Subcutaneous preadipocyte (primary cell): ENCODE measurements around the gene C1orf159. TPM values are rescaled to one million over a fixed set of nuclear protein-coding genes. Genes with fewer than 3 reads are reported as not detected.

Source experiments
- total RNA-seq: library from RNA; depleted of rRNA; stranded (reverse); fragments of >200 nt; gene quantifications from 2 replicates; pipeline ENCODE4 v1.2.3, GENCODE V29; 2012

The C1orf159 gene
- total RNA-seq: 5.9 and 11.5 TPM in 2 replicates

DNA sequence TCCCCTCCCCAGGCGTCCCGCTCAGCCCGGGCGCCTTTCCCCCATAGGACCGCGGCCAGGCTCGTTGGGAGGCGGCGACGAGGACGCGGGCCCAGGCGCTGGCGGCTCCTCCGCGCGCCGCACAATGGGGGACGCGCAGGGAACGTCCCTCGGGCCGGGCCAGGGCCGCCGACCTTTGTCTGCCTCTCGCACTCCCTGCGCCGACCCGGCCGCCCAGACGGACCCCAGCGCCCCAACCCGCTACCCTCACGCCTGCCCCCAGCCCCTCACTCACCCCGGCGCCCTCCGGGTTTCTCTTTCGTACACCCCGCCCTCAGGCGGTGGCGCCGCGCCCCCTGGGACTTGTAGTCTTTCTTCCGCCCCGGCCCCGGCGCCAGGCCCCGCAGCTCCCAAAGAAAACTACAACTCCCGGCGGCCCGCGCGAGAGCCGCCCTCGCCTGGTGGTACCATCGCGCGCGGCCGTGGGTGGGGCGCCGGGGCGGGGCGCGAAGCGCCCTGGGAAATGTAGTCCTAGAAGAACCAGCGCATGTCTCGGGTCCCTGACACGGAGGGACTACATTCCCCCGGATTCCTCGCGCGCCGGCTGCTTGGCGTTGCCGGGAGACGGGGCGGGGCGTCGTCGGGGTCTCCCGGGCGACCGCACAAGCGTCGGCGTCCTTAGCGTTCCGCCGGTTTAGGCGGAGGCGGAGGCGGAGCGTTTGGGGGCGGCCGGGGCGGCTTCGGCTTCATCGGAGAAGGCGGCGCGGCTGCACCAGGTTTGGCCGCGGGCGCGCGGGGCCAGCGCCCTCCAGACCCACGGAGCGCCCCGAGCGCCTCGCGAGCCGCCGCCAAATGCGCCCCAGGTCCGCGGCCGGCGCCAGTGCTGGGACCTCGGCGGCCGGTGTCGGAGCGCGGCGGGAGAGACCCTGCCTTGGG is at the start of gene C1orf159:
C1orf159 (minus strand) TSS at position 304 of the 915 bp plus-strand sequence. CDS start 24,546 bp downstream, outside the sequence.

DNA sequence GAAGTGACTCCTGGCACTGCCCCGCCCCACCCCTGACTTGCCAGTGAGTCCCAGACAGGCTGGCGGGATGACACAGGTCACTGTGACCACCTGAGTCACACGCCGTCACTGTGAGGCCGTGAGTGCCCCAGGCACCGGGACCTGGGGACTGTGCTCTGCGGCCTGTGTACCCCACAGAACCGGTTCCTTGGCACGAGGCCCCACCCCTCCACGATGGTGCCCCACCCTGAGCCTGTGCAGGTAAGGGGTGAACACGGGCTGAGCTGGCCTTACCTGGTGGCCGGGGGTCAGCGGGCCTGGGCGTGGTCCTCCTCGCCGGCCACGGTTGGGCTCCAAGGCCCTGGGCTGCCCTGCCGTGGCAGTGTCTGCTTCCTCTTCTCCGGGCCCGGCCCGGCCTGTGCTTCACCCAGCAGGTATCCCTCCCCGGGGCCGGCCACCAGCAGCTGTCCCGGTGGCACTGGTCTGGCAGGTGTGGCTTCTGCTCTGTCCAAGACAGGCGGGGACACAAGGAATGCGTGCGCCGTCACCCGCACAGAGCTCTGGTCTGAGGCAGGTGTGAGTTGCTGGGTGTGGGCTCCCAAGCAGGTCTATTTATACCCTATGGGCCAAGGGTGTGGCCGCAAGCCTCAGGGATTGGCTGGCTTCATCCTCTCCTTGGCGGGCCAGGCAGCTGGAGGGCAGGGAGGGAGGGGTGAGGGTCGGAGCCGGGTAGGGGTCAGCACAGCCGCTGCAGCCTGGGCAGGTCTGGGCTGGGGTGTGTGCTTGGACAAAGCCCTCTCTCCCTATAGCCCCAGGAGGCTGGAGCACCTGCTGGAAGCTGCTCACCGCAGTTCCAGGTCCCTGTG is 41.9 kb downstream of the C1orf159 start, which contains the start of gene RNF223:
RNF223 (minus strand) TSS at position 564 of the 845 bp plus-strand sequence. CDS start 1,740 bp downstream, outside the sequence.

Other genes starting within 250 kb of the C1orf159 start
- under 0.01 and 0.20 TPM in 2 replicates for gene SAMD11, start 192.2 kb downstream of the C1orf159 start, total RNA-seq
- 76.4 and 120 TPM in 2 replicates for gene NOC2L, start 156.8 kb downstream of the C1orf159 start, total RNA-seq
- 4.8 and 9.2 TPM in 2 replicates for gene KLHL17, start 155.5 kb downstream of the C1orf159 start, total RNA-seq
- 0.73 and 1.2 TPM in 2 replicates for gene PLEKHN1, start 149.6 kb downstream of the C1orf159 start, total RNA-seq
- not detected in 2 replicates for gene PERM1, start 134.0 kb downstream of the C1orf159 start, total RNA-seq
- not detected in 2 replicates for gene HES4, start 116.0 kb downstream of the C1orf159 start, total RNA-seq
- 45.6 and 47.1 TPM in 2 replicates for gene ISG15, start 102.6 kb downstream of the C1orf159 start, total RNA-seq
- 9.9 and 19.2 TPM in 2 replicates for gene AGRN, start 96.0 kb downstream of the C1orf159 start, total RNA-seq
- gene RNF223, start 41.8 kb downstream of the C1orf159 start, total RNA-seq: not detected in 2 replicates
- not detected in 2 replicates for gene TTLL10, start 57.8 kb upstream of the C1orf159 start, total RNA-seq
- not detected in 2 replicates for gene TNFRSF18, start 90.5 kb upstream of the C1orf159 start, total RNA-seq
- gene TNFRSF4, start 98.1 kb upstream of the C1orf159 start, total RNA-seq: under 0.01 TPM in 1 of 2 replicates, not detected in the other
- gene SDF4, start 115.9 kb upstream of the C1orf159 start, total RNA-seq: 87.6 and 101 TPM in 2 replicates
- 20.6 and 22.3 TPM in 2 replicates for gene B3GALT6, start 116.1 kb upstream of the C1orf159 start, total RNA-seq
- gene C1QTNF12, start 130.6 kb upstream of the C1orf159 start, total RNA-seq: 0.59 and 1.8 TPM in 2 replicates
- gene UBE2J2, start 157.8 kb upstream of the C1orf159 start, total RNA-seq: 26.5 and 41.6 TPM in 2 replicates
- gene SCNN1D, start 164.3 kb upstream of the C1orf159 start, total RNA-seq: 0.73 and 0.78 TPM in 2 replicates
- 33.6 and 37.8 TPM in 2 replicates for gene ACAP3, start 191.8 kb upstream of the C1orf159 start, total RNA-seq
- gene PUSL1, start 192.5 kb upstream of the C1orf159 start, total RNA-seq: 24.3 and 27.2 TPM in 2 replicates
- gene INTS11, start 208.6 kb upstream of the C1orf159 start, total RNA-seq: 80.0 and 86.0 TPM in 2 replicates
- gene CPTP, start 208.7 kb upstream of the C1orf159 start, total RNA-seq: 12.5 and 12.9 TPM in 2 replicates
- under 0.01 TPM in 2 replicates for gene TAS1R3, start 215.2 kb upstream of the C1orf159 start, total RNA-seq
- 69.1 and 119 TPM in 2 replicates for gene DVL1, start 233.3 kb upstream of the C1orf159 start, total RNA-seq
- gene MXRA8, start 242.5 kb upstream of the C1orf159 start, total RNA-seq: 243 and 326 TPM in 2 replicates